Effector CD8-positive, alpha-beta T cell (primary cell): ENCODE data around the gene RUNX3.

Experiments used
- DNase-seq: peaks from one replicate; lab custom pipeline; 2025; lab: John Stamatoyannopoulos, UW

Gene RUNX3

DNA sequence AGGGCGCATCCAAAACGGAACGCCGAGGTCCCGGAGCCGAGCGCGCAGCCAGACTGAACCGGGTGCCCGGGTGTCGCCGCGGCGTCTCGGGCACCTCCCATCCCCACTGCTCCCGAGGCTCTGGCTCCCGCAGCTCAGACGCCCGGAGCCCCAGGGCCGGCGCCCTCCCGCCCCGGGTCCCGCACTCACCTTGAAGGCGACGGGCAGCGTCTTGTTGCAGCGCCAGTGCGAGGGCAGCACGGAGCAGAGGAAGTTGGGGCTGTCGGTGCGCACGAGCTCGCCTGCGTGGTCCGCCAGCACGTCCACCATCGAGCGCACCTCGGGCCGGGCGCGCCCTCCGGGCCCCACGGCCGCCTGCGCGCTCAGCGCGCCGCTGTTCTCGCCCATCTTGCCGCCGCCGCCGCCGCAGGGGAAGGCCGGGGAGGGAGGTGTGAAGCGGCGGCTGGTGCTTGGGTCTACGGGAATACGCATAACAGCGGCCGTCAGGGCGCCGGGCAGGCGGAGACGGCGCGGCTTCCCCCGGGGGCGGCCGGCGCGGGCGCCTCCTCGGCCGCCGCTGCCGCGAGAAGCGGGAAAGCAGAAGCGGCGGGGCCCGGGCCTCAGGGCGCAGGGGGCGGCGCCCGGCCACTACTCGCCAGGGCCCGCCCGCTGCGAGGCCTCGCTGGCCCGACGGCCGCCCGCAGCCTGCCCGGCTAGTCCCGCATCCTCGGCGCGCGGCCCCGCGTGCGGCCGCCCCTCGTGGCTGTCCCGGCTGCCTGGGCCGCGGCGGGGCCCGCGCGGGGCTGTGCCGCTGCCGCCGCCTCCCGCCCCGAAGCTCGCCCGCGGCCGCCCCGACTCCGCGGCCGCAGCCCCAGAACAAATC lies 447 bp downstream of the RUNX3 start:
- no peak for DNase-seq

DNA sequence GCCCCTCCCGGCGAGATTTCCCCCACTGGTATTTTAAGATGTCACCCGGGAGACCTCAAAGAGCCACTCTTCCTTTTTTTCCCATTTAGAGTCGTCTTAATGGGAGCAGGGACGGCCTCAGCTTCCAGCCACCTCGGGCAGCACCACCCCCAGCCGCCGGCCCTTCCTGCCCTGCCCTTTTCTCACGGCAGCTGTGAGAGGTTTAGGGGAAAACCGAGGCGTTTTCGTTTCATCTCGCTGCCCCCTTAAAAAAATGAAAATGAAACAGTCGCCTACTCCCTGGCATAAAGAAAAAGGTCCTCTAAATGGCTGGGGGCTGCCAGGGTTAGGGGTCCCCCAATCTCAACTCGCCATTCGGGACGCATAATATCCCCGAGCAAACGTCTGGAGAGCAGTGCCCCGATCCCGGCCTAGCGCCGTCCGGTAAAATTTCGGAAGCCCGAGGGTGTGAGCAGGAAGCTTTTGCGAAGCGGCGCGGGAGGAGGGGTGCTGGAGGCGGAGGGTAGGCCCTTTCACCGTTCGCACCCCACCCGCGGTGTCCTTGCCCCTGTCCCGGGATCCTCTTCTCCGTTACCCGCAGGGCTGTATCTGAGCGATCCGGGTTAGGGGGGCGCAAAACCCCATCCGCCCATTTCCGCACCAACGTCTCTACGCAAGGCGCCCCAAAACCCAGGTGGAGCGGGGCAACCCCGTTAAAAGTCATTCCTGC lies 1.2 kb downstream of the RUNX3 start:
- DNase-seq, result peak; percentile 53

- no peak for DNase-seq
Measured at GRCh38 chr1:24927988-24928688, 1.9 kb downstream of the RUNX3 start.

DNA sequence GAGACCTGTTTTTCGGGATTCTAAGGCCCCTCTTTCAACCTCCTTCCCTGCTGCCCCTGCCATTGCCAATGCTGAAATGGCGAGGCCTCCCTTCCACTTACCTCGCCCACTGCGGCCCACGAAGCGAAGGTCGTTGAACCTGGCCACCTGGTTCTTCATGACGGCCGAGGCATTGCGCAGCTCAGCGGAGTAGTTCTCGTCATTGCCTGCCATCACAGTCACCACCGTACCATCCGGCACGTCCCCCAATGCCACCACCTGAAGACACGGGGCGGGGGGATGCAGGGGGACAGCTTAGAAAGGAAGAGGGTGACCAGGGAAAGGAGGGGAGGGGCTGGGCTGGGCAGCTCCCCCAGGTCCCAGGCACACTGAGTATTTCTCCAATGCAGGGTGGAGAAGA lies 2.6 kb downstream of the RUNX3 start:
- DNase-seq, result no peak

DNA sequence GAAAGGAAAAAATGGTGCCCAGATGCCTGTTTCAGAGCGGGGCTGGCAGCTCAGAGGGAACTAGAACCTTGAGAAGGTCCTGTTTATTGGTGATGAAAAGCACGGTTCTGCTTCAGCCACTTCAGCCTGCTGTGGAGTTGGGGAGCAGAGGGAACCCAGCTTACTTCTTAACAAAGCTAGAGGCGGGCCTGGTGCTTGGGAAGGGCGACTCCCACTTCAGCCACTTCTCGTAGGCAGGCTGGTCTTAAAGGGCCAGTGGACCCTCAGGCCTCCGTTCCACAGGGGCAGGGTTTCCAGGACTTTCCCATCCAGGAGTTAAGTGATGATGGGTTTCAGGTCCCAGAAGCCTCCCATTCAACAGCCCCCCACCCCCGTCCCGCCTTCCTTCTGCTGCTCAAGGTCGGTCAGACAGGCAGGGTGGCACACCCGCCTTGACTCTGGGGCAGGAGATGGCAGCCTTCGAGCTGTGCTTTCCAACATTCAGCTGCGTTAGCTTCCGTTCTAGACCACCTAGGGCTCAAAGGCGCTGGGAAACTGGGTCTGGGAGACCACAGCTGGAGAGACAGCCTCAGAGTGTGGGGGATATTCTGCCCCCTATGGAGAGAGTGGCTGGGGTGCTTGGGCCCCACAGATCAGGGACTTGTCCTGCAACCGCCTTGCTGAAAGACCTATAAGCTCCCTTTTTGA lies 3.4 kb downstream of the RUNX3 start:
- DNase-seq, result no peak

DNA sequence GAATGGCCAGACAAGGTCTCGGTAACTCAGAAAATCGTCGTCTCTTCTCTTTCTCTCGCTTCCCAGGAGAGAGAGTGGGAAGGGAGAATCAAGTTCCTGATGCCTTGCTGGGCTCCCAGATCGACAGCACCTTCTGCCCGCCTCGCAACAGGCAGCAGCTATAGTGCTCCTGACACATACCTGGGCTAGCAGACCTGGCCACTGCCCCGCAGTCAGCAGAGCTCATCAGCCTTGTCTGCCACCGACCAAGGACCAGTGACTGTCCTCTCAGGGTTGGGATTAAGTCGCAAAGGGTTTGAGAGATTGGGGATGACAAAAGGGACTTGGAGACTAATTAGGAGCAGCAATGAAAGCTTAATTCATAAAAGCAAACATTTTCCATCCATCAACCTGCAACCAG lies 4.1 kb downstream of the RUNX3 start:
- no peak for DNase-seq

DNA sequence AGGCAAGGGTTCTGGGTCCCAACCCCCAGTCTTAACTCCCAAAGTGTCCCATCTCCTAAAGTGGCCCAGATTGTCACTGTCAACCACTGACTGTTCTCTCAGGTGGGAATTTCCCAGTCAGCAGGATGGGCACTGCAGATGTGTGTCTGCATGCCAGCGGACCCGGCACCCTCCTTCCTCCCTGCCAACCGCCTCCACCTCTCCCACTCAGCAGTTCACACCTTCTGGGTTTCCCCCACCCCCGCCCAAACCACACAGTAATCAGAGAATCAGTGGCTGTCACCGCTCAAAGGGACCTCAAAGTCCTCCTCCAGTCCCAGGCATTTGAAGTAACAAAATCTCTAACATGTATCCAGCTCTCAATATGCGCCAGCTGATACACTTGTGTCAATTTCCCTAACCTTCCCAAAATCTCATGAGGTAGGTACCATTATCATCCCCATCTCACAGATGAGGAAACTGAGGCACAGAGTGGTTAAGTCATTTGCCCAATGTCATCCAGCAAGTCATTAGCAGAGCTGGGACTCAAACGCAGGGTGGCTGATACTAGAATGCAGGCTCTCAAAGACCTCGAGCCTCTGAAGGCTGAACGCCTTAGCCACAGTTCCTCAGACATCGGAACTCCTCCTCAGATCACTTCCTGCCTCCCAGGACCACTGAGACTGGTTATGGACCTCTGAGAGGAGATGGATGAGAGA lies 4.8 kb downstream of the RUNX3 start:
- DNase-seq, result peak; percentile 73

- no peak for DNase-seq
Measured at GRCh38 chr1:24923485-24924113, 6.5 kb downstream of the RUNX3 start.

GRCh38 chr1:24921938-24922662 lies 8.0 kb downstream of the RUNX3 start:
- no peak for DNase-seq

DNA sequence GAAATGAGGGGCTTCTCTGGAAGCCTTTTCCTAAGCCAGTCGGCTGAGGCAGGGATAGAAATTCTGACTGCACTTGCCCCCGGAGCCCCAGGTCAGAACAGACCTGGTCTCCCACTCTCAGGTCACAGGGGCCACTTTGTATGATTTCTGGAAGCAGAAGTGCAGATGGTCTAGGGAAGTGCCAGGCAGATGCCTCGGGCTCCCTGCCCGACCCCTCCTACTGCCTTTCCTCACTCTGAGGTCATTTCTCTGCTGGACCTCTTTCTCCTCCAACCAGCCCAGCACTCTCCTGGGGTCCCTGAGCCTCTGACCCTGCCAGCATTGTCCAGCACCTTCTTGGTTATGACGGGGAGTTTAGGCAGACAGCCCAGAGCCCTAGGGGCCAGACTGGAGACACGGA lies 8.7 kb downstream of the RUNX3 start:
- no peak for DNase-seq

GRCh38 chr1:24920533-24920925 lies 9.5 kb downstream of the RUNX3 start:
- no peak for DNase-seq

- no peak for DNase-seq
Measured at GRCh38 chr1:24919791-24920532, 10.1 kb downstream of the RUNX3 start.

DNA sequence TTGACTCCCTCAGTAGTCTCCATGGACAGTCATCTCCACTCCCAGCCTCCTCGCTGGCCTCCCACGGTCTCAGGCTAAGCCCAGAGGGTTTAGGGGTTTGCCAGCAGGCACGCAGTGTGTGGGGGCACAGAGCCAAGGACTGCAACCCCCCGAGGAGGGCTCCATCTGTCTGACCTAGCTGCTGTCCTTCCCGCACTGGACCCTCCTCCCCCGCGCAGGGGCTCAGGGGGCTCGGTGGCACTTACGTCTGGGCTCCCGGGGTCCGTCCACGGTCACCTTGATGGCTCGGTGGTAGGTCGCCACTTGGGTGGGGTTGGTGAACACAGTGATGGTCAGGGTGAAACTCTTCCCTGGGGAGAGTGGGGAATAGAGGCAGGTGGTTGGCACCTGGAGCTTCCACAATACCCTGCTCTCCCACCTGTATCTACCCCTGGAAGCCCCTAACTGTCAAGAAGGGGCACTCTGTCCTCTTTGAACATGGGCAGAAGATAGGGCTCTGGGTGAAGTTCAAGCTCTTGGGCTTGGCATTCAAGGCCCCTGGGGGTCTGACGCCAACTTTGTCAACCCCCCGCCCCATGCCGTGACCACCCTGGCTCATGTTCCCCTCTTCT lies 11.0 kb downstream of the RUNX3 start:
- no peak for DNase-seq

- no peak for DNase-seq
Measured at GRCh38 chr1:24918370-24918769, 11.7 kb downstream of the RUNX3 start.

DNA sequence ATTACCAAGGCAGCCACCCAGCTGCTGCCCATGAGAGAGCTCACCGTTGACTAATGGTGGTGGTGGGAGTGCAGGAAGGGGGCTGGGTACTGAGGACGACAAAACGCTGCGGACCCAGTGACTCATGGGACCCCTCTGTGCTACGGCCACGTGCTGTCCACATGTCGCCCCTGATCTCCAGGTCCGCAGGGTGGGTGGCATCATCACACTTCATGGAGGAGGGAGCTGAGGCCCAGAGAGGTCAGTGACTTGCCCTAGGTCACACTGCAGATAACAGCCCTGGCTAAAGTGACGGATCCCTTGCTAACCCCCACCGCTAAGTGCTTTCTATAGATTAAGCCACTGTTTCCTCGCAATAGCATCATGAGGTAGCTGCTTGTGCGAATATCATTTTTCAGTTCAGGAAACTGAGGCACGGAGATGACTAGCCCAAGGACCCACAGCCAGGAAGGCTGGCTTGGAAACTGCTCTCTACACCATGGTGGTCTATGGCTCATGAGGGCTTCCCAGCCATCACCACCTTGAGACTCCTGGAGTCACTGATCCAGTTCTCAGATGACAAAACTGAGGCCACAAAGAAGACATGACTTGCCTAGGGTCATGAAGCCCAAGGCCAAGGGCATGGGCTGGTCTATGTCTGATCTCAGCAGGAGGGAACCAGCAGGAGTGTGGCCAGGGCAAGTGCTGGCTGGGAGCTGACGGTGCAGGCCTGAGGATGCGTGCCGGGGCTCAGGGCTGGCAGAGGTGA lies 12.6 kb downstream of the RUNX3 start:
- DNase-seq, result no peak

DNA sequence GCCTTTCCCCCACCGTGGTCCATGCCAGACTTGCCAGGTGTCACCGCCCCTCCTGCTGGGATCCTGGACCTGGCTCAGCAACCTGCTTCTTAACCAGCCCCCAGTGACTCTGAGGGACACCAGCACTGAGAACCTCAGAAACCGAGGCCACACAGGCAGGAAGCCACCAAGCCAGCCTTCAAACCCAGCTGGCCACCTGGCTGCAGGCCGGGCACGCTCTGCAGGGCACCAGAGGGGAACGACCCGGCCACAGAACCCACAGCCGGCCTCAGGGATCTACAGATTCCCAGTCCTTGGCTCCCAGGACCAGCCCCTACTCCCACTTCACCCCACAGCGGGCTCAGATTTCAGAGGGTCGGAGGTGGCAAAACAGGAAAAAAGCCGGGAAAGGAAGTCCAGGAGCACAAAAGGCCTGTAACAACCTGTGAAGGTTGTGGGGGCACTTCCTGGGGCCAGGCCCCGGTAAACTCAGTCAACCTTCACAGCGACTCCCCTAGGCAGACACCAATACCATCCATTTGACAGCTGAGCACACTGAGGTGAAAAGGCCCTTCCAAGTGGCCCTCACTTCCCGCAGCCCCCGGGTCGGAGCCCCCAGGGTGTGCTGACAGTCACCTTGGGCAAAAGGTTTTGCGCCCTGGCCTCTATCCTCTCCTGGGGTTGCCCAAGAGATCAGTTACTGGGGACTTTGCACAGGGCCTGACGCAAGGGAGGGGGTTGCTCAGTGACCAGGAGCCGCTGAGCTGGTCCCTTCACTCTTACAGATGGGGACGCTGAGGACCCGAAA lies 14.1 kb downstream of the RUNX3 start:
- no peak for DNase-seq

DNA sequence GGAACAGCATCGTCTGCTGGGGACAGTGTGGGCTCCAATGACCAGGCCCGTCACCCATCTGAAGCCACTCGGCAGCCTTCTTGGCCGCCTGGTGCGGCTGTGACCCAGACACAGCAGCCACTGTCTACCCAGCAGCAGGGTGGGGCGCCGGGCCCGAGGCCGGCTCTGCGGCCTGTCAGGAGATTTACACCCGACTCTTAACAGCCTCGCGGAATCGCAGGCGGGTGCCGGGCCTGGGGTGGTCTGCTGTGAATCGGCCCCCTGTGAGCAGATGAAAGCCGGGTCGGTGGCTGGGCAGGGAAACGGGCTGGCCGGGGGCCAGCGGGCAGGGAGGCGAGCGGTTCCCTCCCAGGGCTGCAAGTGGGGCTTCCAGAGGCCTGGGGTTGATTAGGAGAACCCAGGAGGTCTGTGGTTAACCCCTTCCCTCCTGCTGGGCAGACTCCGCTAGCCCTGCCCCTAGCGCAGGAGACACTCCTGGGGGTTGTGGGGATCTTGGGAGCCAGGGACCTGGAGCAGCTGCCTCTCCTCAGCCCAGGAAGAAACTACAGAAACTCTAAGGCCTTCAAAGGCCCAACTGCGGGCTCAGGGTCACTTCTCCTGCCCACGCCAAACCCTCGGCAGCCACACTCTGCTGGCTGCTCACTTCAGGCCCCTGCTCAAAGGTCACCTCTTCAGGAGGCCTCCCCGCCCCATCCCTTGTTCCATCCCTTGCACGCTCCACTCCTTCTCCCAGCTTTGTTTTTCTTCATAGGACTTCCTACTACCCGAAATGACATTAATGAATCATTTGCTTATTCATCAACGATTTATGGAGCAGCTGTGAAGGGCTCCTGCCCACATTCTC lies 15.6 kb downstream of the RUNX3 start:
- DNase-seq, result no peak
